ENCODE results near the gene RECK.

- TF ChIP-seq YY1 (IDR thresholded peaks at IDR 0.05; ENCODE audit: insufficient read depth, insufficient read length) (no peak), ZNF274 (IDR thresholded peaks at IDR 0.05; ENCODE audit: low read depth, low read length) (no peak)
These were observed 17.3 kb downstream of the RECK start for GRCh38 chr9:36053971-36054370.

Data from NT2/D1 (cell line).